Peyer's patch (tissue), 4 donors: ENCODE measurements around the gene CTTNBP2NL.

Source experiments
- POLR2A ChIP-seq, 2 donors: fragments of 450-650 bp; IDR thresholded peaks; one replicate each; pipeline ENCODE4 v1.5.1; 2017; ENCODE audit warnings: antibody characterized with exemption in 2 of 2, mild to moderate bottlenecking in 2 of 2, moderate library complexity in 2 of 2
- TF ChIP-seq, protein P1 (sequence below), 6 experiments: fragments of 450-650 bp in 4 of 6; fragments of 200-600 bp in 2 of 6; sonication (generic) in 1 of 6; IDR thresholded peaks; one replicate each; pipeline ENCODE4 v1.5.1; 2017 to 2019; ENCODE audit warnings: antibody characterized with exemption in 6 of 6, mild to moderate bottlenecking in 3 of 6, moderate library complexity in 1 of 6

DNA sequence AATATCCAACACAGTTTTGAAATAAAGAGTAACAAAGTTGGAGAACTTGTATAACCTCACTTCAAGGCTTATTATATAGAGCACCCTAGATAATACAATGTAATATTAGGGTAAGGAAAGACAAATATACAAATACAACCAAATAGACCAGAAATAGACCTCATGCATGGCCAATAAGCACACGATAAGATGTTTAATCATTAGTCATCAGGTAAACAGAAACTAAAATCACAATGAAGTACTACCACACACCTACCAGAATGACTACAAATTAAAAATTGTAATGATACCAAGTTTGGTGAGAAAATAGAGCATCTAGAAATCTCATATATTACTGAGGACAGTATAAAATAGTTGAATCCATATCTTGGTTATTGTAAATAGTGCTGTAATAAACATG, 20.3 kb upstream of the CTTNBP2NL start:
- TF ChIP-seq, protein P1, sequence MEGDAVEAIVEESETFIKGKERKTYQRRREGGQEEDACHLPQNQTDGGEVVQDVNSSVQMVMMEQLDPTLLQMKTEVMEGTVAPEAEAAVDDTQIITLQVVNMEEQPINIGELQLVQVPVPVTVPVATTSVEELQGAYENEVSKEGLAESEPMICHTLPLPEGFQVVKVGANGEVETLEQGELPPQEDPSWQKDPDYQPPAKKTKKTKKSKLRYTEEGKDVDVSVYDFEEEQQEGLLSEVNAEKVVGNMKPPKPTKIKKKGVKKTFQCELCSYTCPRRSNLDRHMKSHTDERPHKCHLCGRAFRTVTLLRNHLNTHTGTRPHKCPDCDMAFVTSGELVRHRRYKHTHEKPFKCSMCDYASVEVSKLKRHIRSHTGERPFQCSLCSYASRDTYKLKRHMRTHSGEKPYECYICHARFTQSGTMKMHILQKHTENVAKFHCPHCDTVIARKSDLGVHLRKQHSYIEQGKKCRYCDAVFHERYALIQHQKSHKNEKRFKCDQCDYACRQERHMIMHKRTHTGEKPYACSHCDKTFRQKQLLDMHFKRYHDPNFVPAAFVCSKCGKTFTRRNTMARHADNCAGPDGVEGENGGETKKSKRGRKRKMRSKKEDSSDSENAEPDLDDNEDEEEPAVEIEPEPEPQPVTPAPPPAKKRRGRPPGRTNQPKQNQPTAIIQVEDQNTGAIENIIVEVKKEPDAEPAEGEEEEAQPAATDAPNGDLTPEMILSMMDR (IDR thresholded peaks at IDR 0.05), result no peak
- no peak for TF ChIP-seq POLR2A (IDR thresholded peaks at IDR 0.05)
